ENCODE results near the gene CCDC40.

Gene CCDC40

GRCh38 chr17:80005360-80006338 lies 30.8 kb upstream of the CCDC40 start:
- DNase-seq (ENCODE audit: low read depth, low spot score) = no peak
- ChIA-PET POLR2A (no interaction called here), CTCF (interaction anchor here (0.6 to 8.5 kb wide), 34 partner anchors 7 to 385 kb away, joined by 3 to 212 read pairs (median 4); partner anchors contain the start of gene GAA)
- TF ChIP-seq CTCF (IDR thresholded peaks at IDR 0.05; ENCODE audit: insufficient read depth, low read length, missing control alignments) = peak; percentile 88
- no peak overlapping the region for H3K4me3 ChIP-seq (ENCODE audit: low read depth, low read length)

- no peak overlapping the region for H3K4me3 ChIP-seq (ENCODE audit: low read depth, low read length)
- DNase-seq (ENCODE audit: low read depth, low spot score) = no peak
- TF ChIP-seq CTCF (IDR thresholded peaks at IDR 0.05; ENCODE audit: insufficient read depth, low read length, missing control alignments) = no peak
- ChIA-PET CTCF (interaction anchor here (1.0 to 8.5 kb wide), 19 partner anchors 8 to 266 kb away, joined by 3 to 212 read pairs (median 7); partner anchors contain the start of gene GAA), POLR2A (no interaction called here)
These were observed 30.1 kb upstream of the CCDC40 start for GRCh38 chr17:80006339-80006720.

GRCh38 chr17:80006811-80007752 lies 29.4 kb upstream of the CCDC40 start:
- DNase-seq (ENCODE audit: low read depth, low spot score) = no peak
- CTCF ChIA-PET = interaction anchor here (0.7 to 8.5 kb wide), 23 partner anchors 7 to 356 kb away, joined by 3 to 212 read pairs (median 4); partner anchors contain the start of gene GAA
- POLR2A ChIA-PET = no interaction called here

GRCh38 chr17:80007939-80008338 lies 28.5 kb upstream of the CCDC40 start:
- TF ChIP-seq CTCF (IDR thresholded peaks at IDR 0.05; ENCODE audit: insufficient read depth, low read length, missing control alignments) = no peak
- no peak overlapping the region for H3K4me3 ChIP-seq (ENCODE audit: low read depth, low read length)
- no peak for DNase-seq (ENCODE audit: low read depth, low spot score)
- POLR2A ChIA-PET = interaction anchor here (1.0 kb wide), 1 partner anchor 169 kb away, joined by 3 read pairs; no protein-coding TSS in a partner anchor
- CTCF ChIA-PET = interaction anchor here (0.7 to 8.5 kb wide), 36 partner anchors 10 to 267 kb away, joined by 3 to 212 read pairs (median 4); partner anchors contain the start of gene GAA

More at GRCh38 chr17:80006811-80007752, 29.4 kb upstream of the CCDC40 start:
- no peak overlapping the region for H3K4me3 ChIP-seq (ENCODE audit: low read depth, low read length)
- no peak for TF ChIP-seq CTCF (IDR thresholded peaks at IDR 0.05; ENCODE audit: insufficient read depth, low read length, missing control alignments)

- CTCF ChIA-PET = interaction anchor here (0.6 to 8.5 kb wide), 46 partner anchors 9 to 268 kb away, joined by 3 to 212 read pairs (median 4); partner anchors contain the start of gene GAA
These were observed 28.0 kb upstream of the CCDC40 start for GRCh38 chr17:80008383-80008840.

More at GRCh38 chr17:80008383-80008840, 28.0 kb upstream of the CCDC40 start:
- POLR2A ChIA-PET = interaction anchor here (1.0 kb wide), 1 partner anchor 170 kb away, joined by 3 read pairs; no protein-coding TSS in a partner anchor
- no peak overlapping the region for H3K4me3 ChIP-seq (ENCODE audit: low read depth, low read length)
- TF ChIP-seq CTCF (IDR thresholded peaks at IDR 0.05; ENCODE audit: insufficient read depth, low read length, missing control alignments) = peak; percentile 99
- DNase-seq (ENCODE audit: low read depth, low spot score) = no peak

All from AG04449 (cell line).